GF-D8 (cell line): ENCODE measurements around the gene UCP3.

Experiments
- DNase-seq: peaks from one replicate; lab custom pipeline; 2025; lab: John Stamatoyannopoulos, UW

The UCP3 gene

DNA sequence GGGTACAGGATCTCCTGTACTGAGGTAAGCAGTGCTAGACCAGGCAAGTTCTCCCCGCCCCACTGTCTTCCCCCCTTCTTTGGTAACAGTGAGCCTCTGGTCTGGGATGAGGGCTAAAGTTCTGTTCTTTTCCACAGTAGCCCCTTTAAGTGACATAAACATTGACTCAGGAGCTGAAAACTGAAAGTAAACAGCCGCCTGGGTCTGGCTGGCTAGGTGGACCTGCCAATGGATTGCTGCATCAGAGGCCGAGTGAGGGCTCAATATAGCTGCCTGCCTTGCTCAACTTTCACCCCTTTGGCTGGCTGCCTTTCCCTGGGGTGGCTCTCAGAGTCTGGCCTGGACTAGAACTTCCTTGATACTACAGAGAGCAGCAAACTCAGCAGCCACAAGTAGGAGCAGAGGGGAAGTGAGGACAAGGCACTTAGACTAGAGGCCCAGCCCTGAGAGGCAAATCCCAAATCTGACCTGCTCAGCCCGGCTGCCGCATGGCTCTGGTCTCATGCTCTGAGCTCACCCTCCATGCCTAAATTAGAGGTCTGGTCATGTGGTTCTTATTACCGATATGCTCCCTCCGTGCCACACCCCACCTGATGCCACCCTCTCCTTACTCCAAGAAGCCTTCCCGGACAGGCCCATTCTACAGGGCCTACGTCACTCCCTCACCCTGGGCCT, 9.6 kb upstream of the UCP3 start:
- peak; percentile 66 for DNase-seq

DNA sequence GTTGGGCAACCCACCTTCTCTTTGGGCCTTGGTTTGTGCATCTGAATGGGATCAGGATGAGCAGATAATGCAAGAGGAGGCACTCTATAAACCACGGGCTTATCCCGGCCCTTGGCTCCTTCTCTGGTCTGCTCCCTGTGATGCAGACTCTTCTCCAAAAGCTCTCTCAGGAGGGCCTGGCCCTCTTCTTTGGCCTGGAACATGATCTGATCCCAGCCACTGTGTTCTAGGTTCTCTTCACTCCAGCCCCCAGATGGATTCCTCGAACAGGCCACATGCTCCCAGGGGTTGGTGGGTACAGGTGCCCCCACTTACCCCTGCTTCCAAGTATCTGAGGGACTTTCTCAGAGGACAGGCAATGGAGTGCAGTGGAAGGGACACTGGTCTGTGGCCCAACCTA, 8.7 kb upstream of the UCP3 start:
- no peak for DNase-seq

DNA sequence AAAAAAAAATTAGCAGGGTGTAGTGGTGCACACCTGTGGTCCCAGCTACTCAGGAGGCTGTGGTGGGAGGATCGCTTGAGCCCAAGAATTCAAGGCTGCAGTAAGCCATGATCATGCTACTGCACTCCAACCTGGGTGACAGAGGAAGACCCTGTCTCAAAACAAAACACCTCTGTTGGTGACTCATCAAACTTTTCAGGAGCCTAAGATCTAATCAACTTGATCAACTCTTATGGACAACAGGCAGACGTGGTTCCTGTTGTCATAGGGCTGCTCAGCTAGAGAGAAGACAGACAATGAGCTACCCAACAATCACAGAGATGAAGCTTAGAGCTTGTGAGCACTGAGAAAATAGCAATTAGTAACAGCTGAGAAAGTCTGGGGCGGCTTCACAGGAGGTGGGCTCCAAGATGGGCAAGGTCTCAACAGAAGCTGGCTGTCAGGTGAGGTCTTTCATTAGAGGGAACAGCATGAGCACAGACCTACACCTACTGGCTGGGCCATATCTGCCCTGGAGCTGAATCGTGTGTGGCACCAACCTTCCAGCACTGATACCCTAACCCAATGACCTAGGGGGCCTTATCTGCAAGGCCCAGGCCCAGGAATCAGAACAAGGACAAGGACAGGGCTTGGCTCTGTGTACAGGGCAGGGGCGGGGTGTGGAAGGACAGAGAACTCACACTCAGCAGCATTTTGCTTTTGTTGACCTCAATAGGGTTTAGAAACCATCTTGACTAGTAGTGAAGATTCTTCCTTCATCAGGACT, 7.2 kb upstream of the UCP3 start:
- no peak for DNase-seq

DNA sequence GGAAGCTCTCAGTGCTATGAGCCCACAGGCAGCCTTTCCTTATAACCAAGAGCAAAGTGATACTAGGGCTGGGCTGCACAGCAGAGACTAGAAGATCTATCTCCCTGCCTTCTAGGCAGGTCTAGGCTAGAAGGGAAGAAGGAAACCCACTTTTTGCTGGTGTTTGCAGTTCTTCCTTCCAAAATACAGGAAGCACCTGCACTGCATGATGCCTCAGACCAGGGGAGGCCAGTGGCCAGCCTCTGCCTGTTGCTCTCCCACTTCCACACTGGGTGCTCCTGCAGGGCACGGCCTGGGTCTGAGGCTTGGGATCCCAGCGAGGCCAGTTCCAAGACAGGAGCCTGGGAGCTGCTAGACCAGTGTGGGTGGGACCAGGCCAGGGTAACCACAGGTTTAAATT, 6.0 kb upstream of the UCP3 start:
- DNase-seq, result peak; percentile 78

DNA sequence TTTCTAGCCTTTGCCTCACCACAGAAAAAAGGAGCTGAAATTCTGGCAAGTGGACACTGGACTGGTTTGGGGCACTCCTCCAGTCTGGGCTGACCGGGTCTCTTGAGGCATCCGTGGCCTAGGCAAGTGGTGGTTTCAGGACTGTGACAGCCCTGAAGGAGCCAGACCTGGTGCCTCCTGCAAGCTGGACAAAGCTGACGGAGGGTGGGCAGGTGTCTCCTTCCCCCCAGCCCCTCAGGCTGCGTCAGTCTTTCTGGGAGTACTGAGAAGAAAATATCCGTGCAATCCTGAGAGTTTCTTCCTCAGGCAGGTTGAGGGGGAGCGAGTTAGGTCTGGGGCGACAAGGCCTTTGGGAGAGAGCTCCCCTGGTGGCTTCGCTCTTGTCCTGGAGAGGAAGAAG, 4.3 kb upstream of the UCP3 start:
- DNase-seq, result no peak

DNA sequence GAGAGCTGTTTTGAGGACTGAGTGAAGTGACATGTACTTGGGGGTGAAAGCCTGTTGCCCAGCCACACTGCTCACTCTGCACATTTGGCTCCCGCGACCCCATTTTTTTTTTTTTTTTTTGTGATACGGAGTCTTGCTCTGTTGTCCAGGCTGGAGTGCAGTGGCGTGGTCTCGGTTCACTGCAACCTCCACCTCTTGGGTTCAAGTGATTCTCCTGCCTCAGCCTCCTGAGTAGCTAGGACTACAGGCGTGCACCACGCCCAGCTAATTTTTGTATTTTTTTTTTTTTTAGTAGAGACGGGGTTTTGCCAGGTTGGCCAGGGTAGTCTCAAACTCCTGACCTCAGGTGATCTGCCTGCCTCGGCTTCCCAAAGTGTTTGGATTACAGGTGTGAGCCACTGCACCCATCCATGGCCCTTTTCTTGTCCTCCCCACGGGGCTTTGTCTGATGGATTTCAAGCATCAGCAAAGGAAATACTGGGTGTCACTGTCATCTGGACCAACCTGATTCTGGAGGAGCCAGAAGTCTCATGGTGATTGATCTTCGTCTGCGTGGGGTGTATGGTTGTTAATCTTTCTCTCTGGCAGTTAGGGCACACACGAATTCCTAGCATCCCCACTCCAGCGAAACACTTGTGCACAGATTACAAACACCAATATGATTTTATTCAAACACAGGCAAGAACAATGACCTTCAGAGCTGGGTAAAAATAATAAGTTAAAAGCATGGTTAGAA, 3.4 kb upstream of the UCP3 start:
- no peak for DNase-seq

DNA sequence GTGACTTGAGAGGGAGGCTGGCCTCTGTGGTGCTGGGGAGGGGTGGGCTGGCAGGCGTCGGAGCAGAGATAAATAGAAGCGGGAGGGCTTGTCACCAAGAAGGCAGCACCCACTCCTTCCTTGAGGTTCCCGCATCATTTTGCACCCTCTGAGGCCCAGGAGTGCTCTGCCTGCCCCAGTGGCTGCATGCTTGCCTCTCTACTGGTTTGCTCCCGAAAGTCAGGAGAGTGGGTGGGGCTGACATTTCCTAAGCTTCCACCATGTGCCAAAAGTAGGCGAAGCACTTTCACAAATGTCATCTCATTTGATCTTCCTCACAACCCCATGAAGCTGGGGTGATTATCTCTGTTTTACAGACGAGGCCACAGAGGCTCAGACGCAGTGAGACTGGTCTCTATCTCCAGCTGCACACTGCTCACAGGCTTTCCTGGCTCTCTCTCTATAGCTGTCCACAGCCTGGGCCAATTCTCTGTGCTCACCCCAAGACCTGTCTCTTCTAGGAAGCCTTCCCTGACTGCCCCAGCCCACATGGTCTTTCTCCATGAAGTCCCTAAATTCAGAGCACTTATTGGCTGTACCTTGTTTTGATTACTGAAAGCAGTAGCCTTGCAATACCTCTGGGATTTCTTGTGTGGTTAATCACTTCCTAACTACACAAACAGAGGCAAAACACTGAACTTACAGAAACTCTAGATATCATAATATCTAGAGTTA, 2.6 kb upstream of the UCP3 start:
- peak; percentile 90 for DNase-seq

DNA sequence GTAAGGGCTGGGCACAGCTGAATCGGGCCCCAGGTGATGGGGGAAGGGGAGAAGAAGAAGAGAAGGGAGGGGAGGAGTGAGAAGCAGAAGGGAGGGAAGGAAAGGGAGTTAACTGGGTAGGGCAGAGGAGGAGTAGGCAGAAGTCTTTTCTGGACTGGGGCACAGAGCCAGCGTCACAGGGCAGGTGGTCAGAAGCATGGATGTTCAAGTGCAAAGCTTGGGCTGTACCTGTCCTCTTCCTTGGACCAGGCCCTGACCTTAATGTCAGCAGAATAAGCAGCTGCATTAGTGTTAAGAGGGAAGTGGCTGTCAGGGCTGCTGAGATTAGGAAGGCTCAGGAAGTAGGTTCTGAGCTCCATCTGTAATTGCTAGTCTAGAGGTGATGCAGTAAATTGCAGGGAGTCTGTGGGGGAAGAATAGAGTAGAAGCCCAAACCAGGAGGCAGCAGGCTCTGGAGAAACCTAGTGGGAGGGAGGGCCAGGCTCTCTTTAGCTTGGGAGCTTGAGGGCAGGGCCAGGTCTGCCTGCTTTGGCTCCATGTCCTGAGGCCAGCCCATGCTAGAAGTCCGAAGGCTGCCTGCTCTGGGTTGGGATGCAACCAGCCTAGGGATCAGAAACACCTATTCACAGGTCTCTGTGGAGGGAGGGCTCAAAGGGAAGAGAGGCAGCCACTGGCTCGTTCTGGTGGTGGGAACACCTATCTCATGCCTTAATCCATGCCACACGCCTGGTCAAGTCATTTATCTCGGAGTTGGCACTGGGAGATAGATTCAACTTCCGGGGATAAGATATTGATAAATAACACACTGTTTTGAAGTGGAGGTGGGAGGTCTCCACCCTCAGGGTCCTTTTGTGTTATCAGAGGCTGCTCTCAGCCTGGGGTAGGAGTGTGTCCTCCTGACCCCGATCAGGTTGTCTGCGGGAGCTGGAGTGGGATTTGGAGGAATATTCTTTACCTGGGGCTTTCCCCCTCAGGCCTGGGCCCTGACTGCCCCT, 1.7 kb upstream of the UCP3 start:
- peak; percentile 39 for DNase-seq

DNA sequence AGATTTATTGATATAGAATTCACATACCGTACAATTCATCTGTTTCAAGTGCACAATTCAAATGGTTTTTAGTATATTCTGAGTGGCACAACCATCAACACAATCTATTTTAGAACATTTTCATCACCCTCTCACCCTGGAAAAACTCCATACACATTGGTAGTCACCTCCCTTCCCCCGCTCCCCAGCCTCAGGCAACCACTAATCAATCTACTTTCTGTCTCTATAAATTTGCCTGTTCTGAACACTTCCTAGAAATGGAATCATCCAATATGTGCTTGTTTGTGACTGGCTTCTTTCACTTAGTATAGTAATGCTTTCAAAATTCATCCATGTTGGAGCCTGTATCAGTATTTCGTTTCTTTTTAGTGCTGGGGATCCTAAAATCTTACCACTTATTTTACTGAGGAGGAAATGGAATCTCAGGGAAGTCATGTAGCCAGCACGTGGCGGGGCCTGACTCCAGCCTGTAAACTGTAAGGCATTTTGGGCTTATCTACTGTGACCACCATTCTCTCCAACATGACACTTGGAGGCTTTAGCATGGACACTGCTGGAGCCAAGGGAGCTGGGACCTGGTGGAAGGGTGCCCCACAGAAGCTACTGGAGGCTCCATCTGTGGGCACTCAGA, 905 bp upstream of the UCP3 start:
- DNase-seq, result no peak

DNA sequence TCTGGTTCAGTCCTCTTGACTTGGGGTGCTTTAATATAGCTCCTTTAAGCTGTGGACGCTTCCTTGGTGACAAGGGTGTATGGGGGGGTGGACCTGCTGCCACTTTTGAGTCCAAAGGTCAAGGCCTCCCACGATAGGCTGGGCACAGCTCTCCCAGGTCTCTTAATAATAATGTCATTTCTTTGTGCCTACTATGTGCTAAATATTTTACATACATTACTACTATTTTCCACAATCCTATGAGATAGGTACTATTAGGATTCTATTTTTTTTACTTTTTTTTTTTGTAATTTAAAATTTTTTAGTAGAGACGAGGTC, 304 bp upstream of the UCP3 start:
- DNase-seq, result no peak

DNA sequence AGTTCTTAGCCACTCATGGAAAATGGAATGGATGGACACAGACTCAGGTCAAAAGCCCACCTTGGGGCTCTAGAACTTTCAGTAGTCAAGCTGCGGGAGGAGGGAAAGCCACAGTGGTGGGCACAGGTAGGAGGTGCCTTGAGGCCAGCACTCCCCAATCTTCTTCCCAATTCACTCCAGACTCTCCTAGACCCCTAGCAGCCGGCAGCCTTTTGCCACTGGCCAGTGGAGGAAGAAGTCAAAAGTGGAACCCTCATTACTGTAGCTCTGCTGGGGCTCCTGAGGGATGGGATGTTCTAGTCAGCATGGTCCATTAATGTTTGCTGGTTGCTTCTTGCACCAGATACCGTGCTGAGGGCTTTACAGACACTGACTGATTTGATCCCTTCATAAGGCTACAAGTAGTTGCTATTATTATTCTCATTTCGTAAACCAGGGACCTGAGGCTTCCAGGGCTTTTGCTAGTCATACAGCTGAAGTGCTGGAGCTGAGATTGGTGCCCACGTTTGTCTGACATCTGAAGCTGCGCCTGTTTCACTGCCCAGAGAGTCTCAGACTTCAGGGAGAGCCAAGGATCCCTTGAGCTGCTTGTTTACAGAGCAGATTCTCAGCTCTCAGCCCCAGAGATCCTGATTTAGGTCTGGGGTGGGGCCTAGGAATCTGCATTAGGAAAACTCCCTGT, 1.1 kb downstream of the UCP3 start:
- no peak for DNase-seq

DNA sequence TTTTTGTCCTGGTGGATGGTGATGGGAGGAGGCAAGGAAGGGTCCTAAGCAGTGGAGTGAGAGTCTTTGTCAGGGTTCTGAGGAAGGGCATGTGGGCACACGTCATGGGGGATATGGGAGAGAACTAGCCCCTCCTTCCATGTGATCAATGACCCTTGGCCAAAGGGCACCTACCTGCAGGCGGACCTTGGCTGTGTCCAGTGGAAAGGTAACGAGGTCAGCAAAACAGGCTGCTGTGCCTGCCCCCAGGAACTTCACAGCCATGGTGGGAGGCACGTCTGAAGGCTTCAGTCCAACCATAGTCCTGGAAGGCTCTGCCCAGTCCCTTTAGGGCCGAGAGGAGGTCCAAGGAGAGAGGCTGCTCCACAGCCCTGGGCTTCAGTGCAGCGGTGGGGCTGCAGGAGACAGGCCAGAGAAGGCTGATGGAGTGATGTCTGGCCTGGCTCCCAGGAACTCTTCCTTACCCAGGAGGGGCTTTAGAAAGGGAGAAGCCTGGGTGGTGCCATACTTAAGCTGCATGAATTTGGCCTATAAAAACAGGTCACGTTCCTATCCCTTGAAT, 2.1 kb downstream of the UCP3 start:
- DNase-seq, result no peak

DNA sequence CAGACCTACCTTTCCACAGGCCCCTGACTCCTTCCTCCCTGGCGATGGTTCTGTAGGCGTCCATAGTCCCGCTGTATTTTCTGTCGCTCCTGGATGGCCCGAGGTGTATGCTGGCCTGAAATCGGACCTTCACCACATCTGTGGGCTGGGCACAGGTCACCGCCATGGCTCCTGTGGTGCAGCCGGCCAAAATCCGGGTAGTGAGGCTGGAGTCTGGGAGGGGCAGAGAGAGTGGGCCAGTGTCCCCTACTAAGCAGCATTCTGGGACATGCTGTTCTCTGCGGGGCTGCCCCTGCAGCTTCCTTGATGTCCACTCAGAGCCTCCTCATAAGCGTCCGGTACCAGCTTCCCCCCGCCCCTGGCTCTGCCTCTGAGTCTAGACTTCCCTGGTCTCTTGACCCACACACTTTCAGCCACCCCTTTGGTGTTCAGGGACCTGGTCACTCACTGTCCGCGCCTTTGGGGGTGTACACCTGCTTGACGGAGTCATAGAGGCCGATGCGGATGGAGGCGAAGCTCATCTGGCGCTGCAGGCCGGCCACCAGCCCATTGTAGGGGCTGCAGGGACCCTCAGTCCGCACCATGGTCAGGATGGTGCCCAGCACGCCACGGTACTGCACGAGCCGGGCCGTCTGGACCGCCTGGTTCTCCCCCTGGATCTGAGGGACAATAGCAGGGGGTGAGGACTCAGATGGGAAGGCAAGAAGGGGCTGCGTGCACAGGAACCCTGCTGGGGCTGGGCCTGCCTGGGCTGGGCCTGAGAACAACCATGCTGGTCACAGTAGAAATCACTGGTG, 3.0 kb downstream of the UCP3 start:
- no peak for DNase-seq

DNA sequence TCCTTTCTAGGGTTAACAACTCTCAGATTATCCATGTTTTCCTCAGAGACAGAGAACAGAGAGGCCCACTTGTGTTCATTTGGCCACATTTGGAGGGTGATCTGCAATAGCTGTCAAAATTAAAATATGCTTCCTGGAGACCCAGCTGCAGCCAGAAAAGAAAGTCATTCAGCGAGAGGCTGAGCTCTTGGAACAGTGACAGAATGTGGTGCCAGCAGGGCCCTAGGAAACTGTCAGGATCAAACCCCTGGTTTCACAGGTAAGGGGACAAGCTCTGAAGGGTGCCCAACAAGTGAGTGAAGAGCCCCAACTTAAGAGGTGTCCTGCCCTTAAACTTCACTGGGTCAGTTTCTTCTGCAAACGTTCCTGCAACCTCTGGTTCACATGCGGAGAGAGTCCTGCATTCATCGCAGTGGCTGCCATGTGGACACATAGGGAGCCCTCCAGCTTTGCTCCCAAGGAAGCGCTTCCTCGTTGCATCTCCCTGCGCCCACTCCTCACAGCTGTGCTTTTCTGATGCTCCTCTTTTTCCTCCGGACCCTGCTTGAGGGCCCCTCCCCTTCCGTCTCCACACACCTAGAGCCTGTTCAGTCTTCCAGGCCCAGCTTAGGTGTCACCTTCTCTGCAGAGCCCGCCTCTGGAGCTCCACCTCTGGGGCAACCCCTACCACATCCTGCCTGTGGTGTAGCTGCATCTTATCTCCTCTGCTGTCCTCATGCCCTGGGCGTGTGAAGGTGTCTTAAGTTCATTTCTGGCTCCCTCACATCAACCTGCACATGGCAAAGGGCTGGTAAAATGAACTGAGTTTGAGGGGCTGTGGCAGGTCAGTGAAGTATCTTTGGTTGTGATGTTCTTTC, 3.9 kb downstream of the UCP3 start:
- DNase-seq, result peak; percentile 11

DNA sequence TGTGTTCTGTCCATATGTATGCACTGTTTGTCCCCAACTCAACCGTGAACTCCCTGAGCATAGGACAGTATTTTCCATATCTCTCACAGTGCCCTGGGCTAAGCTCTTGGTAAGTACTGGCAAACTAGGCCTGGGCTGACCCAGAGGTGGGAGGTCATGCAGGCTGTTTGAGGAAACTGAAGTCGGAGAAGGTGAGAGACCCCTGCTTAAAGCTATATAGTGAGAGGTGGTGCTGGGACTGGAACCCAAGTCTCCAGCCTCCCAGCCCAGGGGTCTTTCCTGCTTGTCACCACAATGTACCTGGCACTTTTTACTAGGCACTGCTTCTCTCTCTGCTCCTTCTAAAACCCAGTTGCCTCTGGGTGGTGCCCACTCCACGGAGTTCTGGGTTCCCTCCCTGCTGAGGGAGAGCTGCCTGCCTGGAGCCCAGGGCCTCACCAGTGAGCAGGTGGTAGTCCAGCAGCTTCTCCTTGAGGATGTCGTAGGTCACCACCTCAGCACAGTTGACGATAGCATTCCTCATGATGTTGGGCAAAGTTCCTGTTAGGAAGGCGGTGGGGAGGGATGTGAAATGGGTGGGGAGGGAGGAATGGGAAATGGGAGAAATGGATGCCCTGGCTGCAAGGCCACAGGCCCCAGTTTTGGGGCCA, 4.7 kb downstream of the UCP3 start:
- DNase-seq, result no peak

DNA sequence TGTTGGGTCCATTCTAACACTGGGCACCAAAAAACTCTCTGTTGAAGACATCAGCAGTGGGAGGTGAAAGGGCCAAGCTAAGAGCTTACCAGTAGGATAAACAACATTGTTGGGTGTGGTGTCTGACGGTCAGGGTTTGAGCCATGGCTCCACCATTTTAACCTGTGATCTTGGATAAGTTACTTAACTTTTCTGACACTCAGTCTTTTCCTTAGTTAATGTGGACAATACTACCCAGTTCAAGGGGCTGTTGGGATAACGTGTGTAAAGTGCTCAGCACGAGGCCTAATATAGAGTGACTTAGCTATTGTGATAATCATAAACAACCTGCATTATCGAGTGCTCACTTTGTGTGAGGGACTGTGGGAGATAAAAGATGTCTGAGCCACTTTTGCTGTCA, 6.1 kb downstream of the UCP3 start:
- no peak for DNase-seq

DNA sequence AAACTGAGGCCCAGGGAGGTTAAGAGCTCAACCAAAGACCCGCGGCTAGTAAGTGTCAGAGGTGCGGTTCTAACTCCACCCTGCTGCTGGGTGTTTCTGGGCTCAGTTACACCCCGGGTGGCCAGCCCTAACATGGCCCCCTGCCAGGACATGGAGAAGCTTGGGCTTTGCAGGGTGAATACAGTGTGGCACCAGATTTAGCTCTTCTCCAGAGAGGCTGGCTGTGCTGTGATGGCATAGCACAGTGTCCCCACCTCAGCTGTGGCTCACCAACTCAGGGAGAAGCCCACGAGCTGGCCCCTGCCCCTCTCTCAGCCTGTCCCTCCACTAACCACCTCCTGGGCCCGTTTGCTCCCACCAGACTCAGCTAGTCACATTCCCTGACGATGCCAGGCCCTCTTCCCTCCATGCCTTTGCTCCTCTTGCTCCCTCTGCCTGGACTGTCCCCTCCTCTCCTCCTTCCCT, 7.0 kb downstream of the UCP3 start:
- DNase-seq, result no peak
